WTC11 (cell line): ENCODE results near the gene PDS5A. TPM values are rescaled to one million over a fixed set of nuclear protein-coding genes. Genes with fewer than 3 reads are reported as not detected.

Source experiments
- ATAC-seq: fragments of 200-7000 bp; cut with Tn5 transposase; 2 replicates; pipeline ENCODE4 v1.10.0; 2021; ENCODE audit warnings: mild to moderate bottlenecking, moderate library complexity
- CTCF ChIA-PET: fragments of 300-600 bp; sonication (Branson Sonifier 250); formaldehyde crosslinking; loops from one replicate; lab custom pipeline; 2021; ENCODE audit warnings: antibody characterized with exemption; lab: Charles Lee
- POLR2A ChIA-PET: fragments of 350-600 bp; sonication (Branson Sonifier 250); formaldehyde crosslinking; loops from one replicate; lab custom pipeline; 2021; ENCODE audit warnings: antibody characterized with exemption; lab: Charles Lee
- DNase-seq: peaks from one replicate; pipeline ENCODE4 v3.0.0; 2021; ENCODE audit warnings: low spot score
- H3K27ac Mint-ChIP-seq: 2 replicates; pipeline ENCODE4 v1.8.0; 2021; ENCODE audit warnings: mixed read lengths
- H3K27me3 Mint-ChIP-seq: 2 replicates; pipeline ENCODE4 v1.8.0; 2021; ENCODE audit warnings: low read depth, mild to moderate bottlenecking, moderate library complexity, mixed read lengths
- H3K36me3 Mint-ChIP-seq: 2 replicates; pipeline ENCODE4 v1.8.0; 2021; ENCODE audit warnings: mixed read lengths
- H3K4me1 Mint-ChIP-seq: 2 replicates; pipeline ENCODE4 v1.8.0; 2022; ENCODE audit warnings: mixed read lengths
- H3K4me3 Mint-ChIP-seq: 2 replicates; pipeline ENCODE4 v1.8.0; 2021; ENCODE audit warnings: mild to moderate bottlenecking, moderate library complexity, mixed read lengths
- H3K9me3 Mint-ChIP-seq: 2 replicates; pipeline ENCODE4 v1.8.0; 2021; ENCODE audit warnings: mixed read lengths
- ATF1 ChIP-seq: sonication (generic); formaldehyde crosslinking; IDR thresholded peaks from 2 replicates; pipeline ENCODE4 v1.8.1; 2023; ENCODE audit warnings: mild to moderate bottlenecking, moderate library complexity, missing genetic modification reagents
- CREM ChIP-seq: sonication (generic); formaldehyde crosslinking; IDR thresholded peaks from 2 replicates; pipeline ENCODE4 v1.8.1; 2022; ENCODE audit warnings: mild to moderate bottlenecking, missing genetic modification reagents, moderate library complexity
- ELF4 ChIP-seq: sonication (generic); formaldehyde crosslinking; IDR thresholded peaks from 2 replicates; pipeline ENCODE4 v1.8.1; 2022; ENCODE audit warnings: low read depth, mild to moderate bottlenecking, moderate library complexity, missing genetic modification reagents
- ESRRA ChIP-seq: sonication (generic); formaldehyde crosslinking; IDR thresholded peaks from 2 replicates; pipeline ENCODE4 v1.8.1; 2022; ENCODE audit warnings: mild to moderate bottlenecking, missing genetic modification reagents, borderline replicate concordance
- GTF2I ChIP-seq: fragments of 250-450 bp; sonication (Bioruptor Pico); conservative IDR thresholded peaks from 2 replicates; pipeline ENCODE4 v1.4.0; 2021; ENCODE audit warnings: mild to moderate bottlenecking
- HMGA2 ChIP-seq: fragments of 250-450 bp; sonication (Bioruptor Pico); IDR thresholded peaks from 2 replicates; pipeline ENCODE4 v1.4.0; 2021; ENCODE audit warnings: mild to moderate bottlenecking, moderate library complexity
- IRF2 ChIP-seq: sonication (generic); formaldehyde crosslinking; IDR thresholded peaks from 2 replicates; pipeline ENCODE4 v1.8.0; 2022; ENCODE audit warnings: low read depth, missing genetic modification reagents, borderline replicate concordance
- NR3C1 ChIP-seq: sonication (generic); formaldehyde crosslinking; conservative IDR thresholded peaks from 2 replicates; pipeline ENCODE4 v1.8.1; 2023; ENCODE audit warnings: low read depth, mild to moderate bottlenecking, missing genetic modification reagents
- TEAD4 ChIP-seq: sonication (generic); formaldehyde crosslinking; IDR thresholded peaks from 2 replicates; pipeline ENCODE4 v1.8.0; 2022; ENCODE audit warnings: mild to moderate bottlenecking, missing genetic modification reagents
- ZNF263 ChIP-seq: sonication (generic); formaldehyde crosslinking; IDR thresholded peaks from 2 replicates; pipeline ENCODE4 v1.8.1; 2022; ENCODE audit warnings: low read depth, mild to moderate bottlenecking, moderate library complexity, missing genetic modification reagents
- ZNF396 ChIP-seq: fragments of 250-450 bp; sonication (Bioruptor Pico); IDR thresholded peaks from 2 replicates; pipeline ENCODE4 v1.8.0; 2021; ENCODE audit warnings: mild to moderate bottlenecking, moderate library complexity, borderline replicate concordance
- ZNF423 ChIP-seq: fragments of 250-450 bp; sonication (Bioruptor Pico); IDR thresholded peaks from 2 replicates; pipeline ENCODE4 v2.1.2; 2022; ENCODE audit warnings: mild to moderate bottlenecking, moderate library complexity
- total RNA-seq: library from RNA; stranded (reverse); gene quantifications from 3 replicates; pipeline ENCODE4 v1.2.3, GENCODE V29; 2021
- TF ChIP-seq, protein P1 (sequence below): sonication (generic); formaldehyde crosslinking; IDR thresholded peaks from 2 replicates; pipeline ENCODE4 v1.8.0; 2023; ENCODE audit warnings: missing genetic modification reagents
- TF ChIP-seq, protein P2 (sequence below): sonication (generic); formaldehyde crosslinking; IDR thresholded peaks from 2 replicates; pipeline ENCODE4 v1.8.1; 2022; ENCODE audit warnings: mild to moderate bottlenecking, missing genetic modification reagents, moderate library complexity, borderline replicate concordance
- TF ChIP-seq, protein P3 (sequence below): sonication (generic); formaldehyde crosslinking; IDR thresholded peaks from 2 replicates; pipeline ENCODE4 v1.8.1; 2023; ENCODE audit warnings: mild to moderate bottlenecking, missing genetic modification reagents, moderate library complexity
- TF ChIP-seq, protein P4 (sequence below): fragments of 250-450 bp; sonication (Bioruptor Pico); IDR thresholded peaks from 2 replicates; pipeline ENCODE4 v1.8.0; 2021; ENCODE audit warnings: mild to moderate bottlenecking
- TF ChIP-seq, protein P5 (sequence below): sonication (generic); formaldehyde crosslinking; IDR thresholded peaks from 2 replicates; pipeline ENCODE4 v1.8.1; 2023; ENCODE audit warnings: mild to moderate bottlenecking, moderate library complexity, missing genetic modification reagents
- TF ChIP-seq, protein P6 (sequence below): sonication (generic); formaldehyde crosslinking; IDR thresholded peaks from 2 replicates; pipeline ENCODE4 v1.8.1; 2023; ENCODE audit warnings: mild to moderate bottlenecking, missing genetic modification reagents, borderline replicate concordance
- TF ChIP-seq, protein P7 (sequence below): sonication (generic); formaldehyde crosslinking; IDR thresholded peaks from 2 replicates; pipeline ENCODE4 v1.8.0; 2022; ENCODE audit warnings: missing genetic modification reagents
- TF ChIP-seq, protein P8 (sequence below): sonication (generic); formaldehyde crosslinking; conservative IDR thresholded peaks from 2 replicates; pipeline ENCODE4 v1.8.1; 2023; ENCODE audit warnings: mild to moderate bottlenecking, low read depth, missing genetic modification reagents, moderate library complexity

Gene PDS5A
- total RNA-seq, 1 experiment from 2014 or later, result 61.7 TPM

DNA sequence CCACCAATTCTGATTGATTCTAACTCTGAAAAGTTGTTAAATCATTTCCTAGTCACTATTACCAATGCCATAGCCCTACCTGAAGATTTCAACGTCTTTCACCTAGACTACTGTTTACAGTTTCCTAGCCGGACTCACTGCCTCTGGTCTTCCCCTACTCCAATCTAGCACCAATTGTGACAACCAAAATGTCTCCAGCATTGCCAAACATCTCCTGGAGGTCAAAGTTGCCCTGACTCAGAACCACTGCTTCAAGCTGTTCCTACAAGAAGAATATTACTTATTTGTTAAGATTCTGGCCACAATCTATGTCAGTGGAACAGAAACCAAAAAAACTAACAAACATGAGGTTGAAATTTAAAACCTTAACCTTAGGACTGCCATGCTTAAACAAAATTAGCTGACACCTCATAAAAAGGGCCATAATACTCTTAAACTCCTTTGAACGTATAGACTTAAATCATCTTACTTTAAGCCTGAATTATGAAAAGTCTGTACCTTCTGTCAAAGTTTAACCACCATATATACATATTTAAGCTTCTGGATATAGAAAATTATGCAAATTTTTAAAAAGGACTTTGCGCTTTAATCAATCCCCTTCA is 2.1 kb downstream of the PDS5A start:
- peak overlapping the region; percentile 81 for H3K4me3 Mint-ChIP-seq
- no peaks in the 10 kb centered on the region for H3K27me3 Mint-ChIP-seq
- TF ChIP-seq TEAD4 (CRISPR knock-in tag), result no peak
- TF ChIP-seq, protein P1, sequence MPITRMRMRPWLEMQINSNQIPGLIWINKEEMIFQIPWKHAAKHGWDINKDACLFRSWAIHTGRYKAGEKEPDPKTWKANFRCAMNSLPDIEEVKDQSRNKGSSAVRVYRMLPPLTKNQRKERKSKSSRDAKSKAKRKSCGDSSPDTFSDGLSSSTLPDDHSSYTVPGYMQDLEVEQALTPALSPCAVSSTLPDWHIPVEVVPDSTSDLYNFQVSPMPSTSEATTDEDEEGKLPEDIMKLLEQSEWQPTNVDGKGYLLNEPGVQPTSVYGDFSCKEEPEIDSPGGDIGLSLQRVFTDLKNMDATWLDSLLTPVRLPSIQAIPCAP, result no peak
- no peak for TF ChIP-seq ATF1 (CRISPR knock-in tag)
- TF ChIP-seq, protein P2, sequence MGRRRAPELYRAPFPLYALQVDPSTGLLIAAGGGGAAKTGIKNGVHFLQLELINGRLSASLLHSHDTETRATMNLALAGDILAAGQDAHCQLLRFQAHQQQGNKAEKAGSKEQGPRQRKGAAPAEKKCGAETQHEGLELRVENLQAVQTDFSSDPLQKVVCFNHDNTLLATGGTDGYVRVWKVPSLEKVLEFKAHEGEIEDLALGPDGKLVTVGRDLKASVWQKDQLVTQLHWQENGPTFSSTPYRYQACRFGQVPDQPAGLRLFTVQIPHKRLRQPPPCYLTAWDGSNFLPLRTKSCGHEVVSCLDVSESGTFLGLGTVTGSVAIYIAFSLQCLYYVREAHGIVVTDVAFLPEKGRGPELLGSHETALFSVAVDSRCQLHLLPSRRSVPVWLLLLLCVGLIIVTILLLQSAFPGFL (CRISPR knock-in tag), result no peak
- TF ChIP-seq, protein P3, sequence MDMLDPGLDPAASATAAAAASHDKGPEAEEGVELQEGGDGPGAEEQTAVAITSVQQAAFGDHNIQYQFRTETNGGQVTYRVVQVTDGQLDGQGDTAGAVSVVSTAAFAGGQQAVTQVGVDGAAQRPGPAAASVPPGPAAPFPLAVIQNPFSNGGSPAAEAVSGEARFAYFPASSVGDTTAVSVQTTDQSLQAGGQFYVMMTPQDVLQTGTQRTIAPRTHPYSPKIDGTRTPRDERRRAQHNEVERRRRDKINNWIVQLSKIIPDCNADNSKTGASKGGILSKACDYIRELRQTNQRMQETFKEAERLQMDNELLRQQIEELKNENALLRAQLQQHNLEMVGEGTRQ (CRISPR knock-in tag), result no peak
- TF ChIP-seq, protein P4, sequence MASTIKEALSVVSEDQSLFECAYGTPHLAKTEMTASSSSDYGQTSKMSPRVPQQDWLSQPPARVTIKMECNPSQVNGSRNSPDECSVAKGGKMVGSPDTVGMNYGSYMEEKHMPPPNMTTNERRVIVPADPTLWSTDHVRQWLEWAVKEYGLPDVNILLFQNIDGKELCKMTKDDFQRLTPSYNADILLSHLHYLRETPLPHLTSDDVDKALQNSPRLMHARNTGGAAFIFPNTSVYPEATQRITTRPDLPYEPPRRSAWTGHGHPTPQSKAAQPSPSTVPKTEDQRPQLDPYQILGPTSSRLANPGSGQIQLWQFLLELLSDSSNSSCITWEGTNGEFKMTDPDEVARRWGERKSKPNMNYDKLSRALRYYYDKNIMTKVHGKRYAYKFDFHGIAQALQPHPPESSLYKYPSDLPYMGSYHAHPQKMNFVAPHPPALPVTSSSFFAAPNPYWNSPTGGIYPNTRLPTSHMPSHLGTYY (CRISPR knock-in tag), result no peak
- TF ChIP-seq NR3C1 (CRISPR knock-in tag), result no peak
- no peak for TF ChIP-seq IRF2 (CRISPR knock-in tag)
- TF ChIP-seq ZNF423 (CRISPR knock-in tag), result no peak
- TF ChIP-seq, protein P5, sequence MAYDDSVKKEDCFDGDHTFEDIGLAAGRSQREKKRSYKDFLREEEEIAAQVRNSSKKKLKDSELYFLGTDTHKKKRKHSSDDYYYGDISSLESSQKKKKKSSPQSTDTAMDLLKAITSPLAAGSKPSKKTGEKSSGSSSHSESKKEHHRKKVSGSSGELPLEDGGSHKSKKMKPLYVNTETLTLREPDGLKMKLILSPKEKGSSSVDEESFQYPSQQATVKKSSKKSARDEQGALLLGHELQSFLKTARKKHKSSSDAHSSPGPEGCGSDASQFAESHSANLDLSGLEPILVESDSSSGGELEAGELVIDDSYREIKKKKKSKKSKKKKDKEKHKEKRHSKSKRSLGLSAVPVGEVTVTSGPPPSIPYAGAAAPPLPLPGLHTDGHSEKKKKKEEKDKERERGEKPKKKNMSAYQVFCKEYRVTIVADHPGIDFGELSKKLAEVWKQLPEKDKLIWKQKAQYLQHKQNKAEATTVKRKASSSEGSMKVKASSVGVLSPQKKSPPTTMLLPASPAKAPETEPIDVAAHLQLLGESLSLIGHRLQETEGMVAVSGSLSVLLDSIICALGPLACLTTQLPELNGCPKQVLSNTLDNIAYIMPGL (CRISPR knock-in tag), result no peak
- no peak for TF ChIP-seq ZNF396 (CRISPR knock-in tag)
- TF ChIP-seq, protein P6, sequence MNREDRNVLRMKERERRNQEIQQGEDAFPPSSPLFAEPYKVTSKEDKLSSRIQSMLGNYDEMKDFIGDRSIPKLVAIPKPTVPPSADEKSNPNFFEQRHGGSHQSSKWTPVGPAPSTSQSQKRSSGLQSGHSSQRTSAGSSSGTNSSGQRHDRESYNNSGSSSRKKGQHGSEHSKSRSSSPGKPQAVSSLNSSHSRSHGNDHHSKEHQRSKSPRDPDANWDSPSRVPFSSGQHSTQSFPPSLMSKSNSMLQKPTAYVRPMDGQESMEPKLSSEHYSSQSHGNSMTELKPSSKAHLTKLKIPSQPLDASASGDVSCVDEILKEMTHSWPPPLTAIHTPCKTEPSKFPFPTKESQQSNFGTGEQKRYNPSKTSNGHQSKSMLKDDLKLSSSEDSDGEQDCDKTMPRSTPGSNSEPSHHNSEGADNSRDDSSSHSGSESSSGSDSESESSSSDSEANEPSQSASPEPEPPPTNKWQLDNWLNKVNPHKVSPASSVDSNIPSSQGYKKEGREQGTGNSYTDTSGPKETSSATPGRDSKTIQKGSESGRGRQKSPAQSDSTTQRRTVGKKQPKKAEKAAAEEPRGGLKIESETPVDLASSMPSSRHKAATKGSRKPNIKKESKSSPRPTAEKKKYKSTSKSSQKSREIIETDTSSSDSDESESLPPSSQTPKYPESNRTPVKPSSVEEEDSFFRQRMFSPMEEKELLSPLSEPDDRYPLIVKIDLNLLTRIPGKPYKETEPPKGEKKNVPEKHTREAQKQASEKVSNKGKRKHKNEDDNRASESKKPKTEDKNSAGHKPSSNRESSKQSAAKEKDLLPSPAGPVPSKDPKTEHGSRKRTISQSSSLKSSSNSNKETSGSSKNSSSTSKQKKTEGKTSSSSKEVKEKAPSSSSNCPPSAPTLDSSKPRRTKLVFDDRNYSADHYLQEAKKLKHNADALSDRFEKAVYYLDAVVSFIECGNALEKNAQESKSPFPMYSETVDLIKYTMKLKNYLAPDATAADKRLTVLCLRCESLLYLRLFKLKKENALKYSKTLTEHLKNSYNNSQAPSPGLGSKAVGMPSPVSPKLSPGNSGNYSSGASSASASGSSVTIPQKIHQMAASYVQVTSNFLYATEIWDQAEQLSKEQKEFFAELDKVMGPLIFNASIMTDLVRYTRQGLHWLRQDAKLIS, result no peak
- no peak for TF ChIP-seq CREM (CRISPR knock-in tag)
- TF ChIP-seq ELF4 (CRISPR knock-in tag), result no peak
- TF ChIP-seq ZNF263 (CRISPR knock-in tag), result no peak
- TF ChIP-seq, protein P7, sequence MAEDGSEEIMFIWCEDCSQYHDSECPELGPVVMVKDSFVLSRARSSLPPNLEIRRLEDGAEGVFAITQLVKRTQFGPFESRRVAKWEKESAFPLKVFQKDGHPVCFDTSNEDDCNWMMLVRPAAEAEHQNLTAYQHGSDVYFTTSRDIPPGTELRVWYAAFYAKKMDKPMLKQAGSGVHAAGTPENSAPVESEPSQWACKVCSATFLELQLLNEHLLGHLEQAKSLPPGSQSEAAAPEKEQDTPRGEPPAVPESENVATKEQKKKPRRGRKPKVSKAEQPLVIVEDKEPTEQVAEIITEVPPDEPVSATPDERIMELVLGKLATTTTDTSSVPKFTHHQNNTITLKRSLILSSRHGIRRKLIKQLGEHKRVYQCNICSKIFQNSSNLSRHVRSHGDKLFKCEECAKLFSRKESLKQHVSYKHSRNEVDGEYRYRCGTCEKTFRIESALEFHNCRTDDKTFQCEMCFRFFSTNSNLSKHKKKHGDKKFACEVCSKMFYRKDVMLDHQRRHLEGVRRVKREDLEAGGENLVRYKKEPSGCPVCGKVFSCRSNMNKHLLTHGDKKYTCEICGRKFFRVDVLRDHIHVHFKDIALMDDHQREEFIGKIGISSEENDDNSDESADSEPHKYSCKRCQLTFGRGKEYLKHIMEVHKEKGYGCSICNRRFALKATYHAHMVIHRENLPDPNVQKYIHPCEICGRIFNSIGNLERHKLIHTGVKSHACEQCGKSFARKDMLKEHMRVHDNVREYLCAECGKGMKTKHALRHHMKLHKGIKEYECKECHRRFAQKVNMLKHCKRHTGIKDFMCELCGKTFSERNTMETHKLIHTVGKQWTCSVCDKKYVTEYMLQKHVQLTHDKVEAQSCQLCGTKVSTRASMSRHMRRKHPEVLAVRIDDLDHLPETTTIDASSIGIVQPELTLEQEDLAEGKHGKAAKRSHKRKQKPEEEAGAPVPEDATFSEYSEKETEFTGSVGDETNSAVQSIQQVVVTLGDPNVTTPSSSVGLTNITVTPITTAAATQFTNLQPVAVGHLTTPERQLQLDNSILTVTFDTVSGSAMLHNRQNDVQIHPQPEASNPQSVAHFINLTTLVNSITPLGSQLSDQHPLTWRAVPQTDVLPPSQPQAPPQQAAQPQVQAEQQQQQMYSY (CRISPR knock-in tag), result no peak
- TF ChIP-seq HMGA2 (CRISPR knock-in tag), result no peak
- TF ChIP-seq, protein P8, sequence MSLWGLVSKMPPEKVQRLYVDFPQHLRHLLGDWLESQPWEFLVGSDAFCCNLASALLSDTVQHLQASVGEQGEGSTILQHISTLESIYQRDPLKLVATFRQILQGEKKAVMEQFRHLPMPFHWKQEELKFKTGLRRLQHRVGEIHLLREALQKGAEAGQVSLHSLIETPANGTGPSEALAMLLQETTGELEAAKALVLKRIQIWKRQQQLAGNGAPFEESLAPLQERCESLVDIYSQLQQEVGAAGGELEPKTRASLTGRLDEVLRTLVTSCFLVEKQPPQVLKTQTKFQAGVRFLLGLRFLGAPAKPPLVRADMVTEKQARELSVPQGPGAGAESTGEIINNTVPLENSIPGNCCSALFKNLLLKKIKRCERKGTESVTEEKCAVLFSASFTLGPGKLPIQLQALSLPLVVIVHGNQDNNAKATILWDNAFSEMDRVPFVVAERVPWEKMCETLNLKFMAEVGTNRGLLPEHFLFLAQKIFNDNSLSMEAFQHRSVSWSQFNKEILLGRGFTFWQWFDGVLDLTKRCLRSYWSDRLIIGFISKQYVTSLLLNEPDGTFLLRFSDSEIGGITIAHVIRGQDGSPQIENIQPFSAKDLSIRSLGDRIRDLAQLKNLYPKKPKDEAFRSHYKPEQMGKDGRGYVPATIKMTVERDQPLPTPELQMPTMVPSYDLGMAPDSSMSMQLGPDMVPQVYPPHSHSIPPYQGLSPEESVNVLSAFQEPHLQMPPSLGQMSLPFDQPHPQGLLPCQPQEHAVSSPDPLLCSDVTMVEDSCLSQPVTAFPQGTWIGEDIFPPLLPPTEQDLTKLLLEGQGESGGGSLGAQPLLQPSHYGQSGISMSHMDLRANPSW, result no peak
- no peak for TF ChIP-seq ESRRA
- no peak for TF ChIP-seq GTF2I
- POLR2A ChIA-PET, result no interaction called here
- no peaks in the 10 kb centered on the region for H3K9me3 Mint-ChIP-seq
- no peak for ATAC-seq
- H3K36me3 Mint-ChIP-seq, result peaks cover 28% of the 10 kb centered on the region
- no peak for DNase-seq
- peaks cover 27% of the 10 kb centered on the region for H3K4me1 Mint-ChIP-seq
- peak overlapping the region; percentile 75 for H3K27ac Mint-ChIP-seq
- CTCF ChIA-PET, result no interaction called here
